ENCODE results near the gene TASOR. TPM values are rescaled to one million over a fixed set of nuclear protein-coding genes. Genes with fewer than 3 reads are reported as not detected.
"Not testable (repeated sequence)": the region's sequence is repeated elsewhere in the genome, so short reads cannot be mapped to it uniquely, and the experiment has no call there.

Gene TASOR
- total RNA-seq, 1 donor from 2014 or later = 40.5 TPM

- no peak overlapping the region for H3K4me3 ChIP-seq (ENCODE audit: low read depth, low read length)
- DNase-seq (ENCODE audit: low read depth) = no peak
- TF ChIP-seq CTCF (conservative IDR thresholded peaks at IDR 0.05; ENCODE audit: low read depth, low read length) = no peak
Measured at GRCh38 chr3:56711344-56711743, 28.3 kb upstream of the TASOR start.

GRCh38 chr3:56707412-56707811, 24.3 kb upstream of the TASOR start:
- not testable (repeated sequence) for DNase-seq (ENCODE audit: low read depth); H3K4me3 ChIP-seq (ENCODE audit: low read depth, low read length)
- TF ChIP-seq CTCF (conservative IDR thresholded peaks at IDR 0.05; ENCODE audit: low read depth, low read length) = peak; percentile 27

GRCh38 chr3:56706629-56707028, 23.6 kb upstream of the TASOR start:
- no peak overlapping the region for H3K4me3 ChIP-seq (ENCODE audit: low read depth, low read length)
- no peak for TF ChIP-seq CTCF (conservative IDR thresholded peaks at IDR 0.05; ENCODE audit: low read depth, low read length)
- DNase-seq (ENCODE audit: low read depth) = no peak

GRCh38 chr3:56704706-56705105, 21.6 kb upstream of the TASOR start:
- TF ChIP-seq CTCF (conservative IDR thresholded peaks at IDR 0.05; ENCODE audit: low read depth, low read length) = no peak
- no peak for DNase-seq (ENCODE audit: low read depth)

GRCh38 chr3:56702490-56703315, 19.6 kb upstream of the TASOR start:
- peak; percentile 18 for DNase-seq (ENCODE audit: low read depth)

More at GRCh38 chr3:56704706-56705105, 21.6 kb upstream of the TASOR start:
- no peak overlapping the region for H3K4me3 ChIP-seq (ENCODE audit: low read depth, low read length)

GRCh38 chr3:56700151-56700550, 17.1 kb upstream of the TASOR start:
- no peak for TF ChIP-seq CTCF (conservative IDR thresholded peaks at IDR 0.05; ENCODE audit: low read depth, low read length)
- H3K4me3 ChIP-seq (ENCODE audit: low read depth, low read length) = no peak overlapping the region
- no peak for DNase-seq (ENCODE audit: low read depth)

More at GRCh38 chr3:56702490-56703315, 19.6 kb upstream of the TASOR start:
- peak; percentile 85 for TF ChIP-seq CTCF (conservative IDR thresholded peaks at IDR 0.05; ENCODE audit: low read depth, low read length)
- no peak overlapping the region for H3K4me3 ChIP-seq (ENCODE audit: low read depth, low read length)

All from epithelial cell of proximal tubule (primary cell).